GM23338 (cell line): ENCODE measurements around the gene CTXN3. TPM values are rescaled to one million over a fixed set of nuclear protein-coding genes. Genes with fewer than 3 reads are reported as not detected.

Experiments used
- ATAC-seq: fragments of 200-7000 bp; cut with Tn5 transposase; 3 replicates; pipeline ENCODE4 v1.9.1; 2020
- DNase-seq: peaks from one replicate; pipeline ENCODE4 v3.0.0-alpha.2; 2015; ENCODE audit warnings: low spot score
- H2AFZ ChIP-seq: fragments of 200-600 bp; sonication (generic); 2 replicates; pipeline ENCODE4 v1.8.0; 2016; ENCODE audit warnings: antibody characterized with exemption, mild to moderate bottlenecking, moderate library complexity
- H3F3A ChIP-seq: fragments of 200-600 bp; sonication (generic); replicated peaks from 2 replicates; pipeline ENCODE4 v1.8.0; 2017; ENCODE audit warnings: antibody characterized with exemption, mixed run types, low read depth
- H3K27ac ChIP-seq: fragments of 200-600 bp; sonication (generic); 2 replicates; pipeline ENCODE4 v1.6.1; 2016; ENCODE audit warnings: low read depth
- H3K27me3 ChIP-seq: fragments of 200-600 bp; sonication (generic); 2 replicates; pipeline ENCODE4 v1.8.0; 2016; ENCODE audit warnings: mild to moderate bottlenecking, mixed run types, moderate library complexity; ENCODE audit not compliant: insufficient read depth
- H3K36me3 ChIP-seq: fragments of 200-600 bp; sonication (generic); 2 replicates; pipeline ENCODE4 v1.8.0; 2016; ENCODE audit warnings: mild to moderate bottlenecking; ENCODE audit not compliant: insufficient read depth
- H3K4me1 ChIP-seq: fragments of 200-600 bp; sonication (generic); 2 replicates; pipeline ENCODE4 v1.8.0; 2016; ENCODE audit warnings: mild to moderate bottlenecking, moderate library complexity; ENCODE audit not compliant: insufficient read depth
- H3K4me2 ChIP-seq: fragments of 200-600 bp; sonication (generic); 2 replicates; pipeline ENCODE4 v1.7.1; 2017; ENCODE audit warnings: mixed run types
- H3K4me3 ChIP-seq: fragments of 200-600 bp; sonication (generic); 2 replicates; pipeline ENCODE4 v1.6.1; 2016; ENCODE audit warnings: mixed run types
- H3K79me2 ChIP-seq: fragments of 200-600 bp; sonication (generic); replicated peaks from 2 replicates; pipeline ENCODE4 v1.8.0; 2017; ENCODE audit warnings: mild to moderate bottlenecking; ENCODE audit not compliant: insufficient read depth
- H3K9me2 ChIP-seq: fragments of 200-600 bp; sonication (generic); 2 replicates; pipeline ENCODE4 v1.8.0; 2017; ENCODE audit not compliant: insufficient read depth
- H4K20me1 ChIP-seq: fragments of 200-600 bp; sonication (generic); replicated peaks from 2 replicates; pipeline ENCODE4 v1.8.0; 2017; ENCODE audit warnings: mild to moderate bottlenecking; ENCODE audit not compliant: insufficient read depth
- H3K27ac Mint-ChIP-seq: 2 replicates; pipeline ENCODE4 v1.8.0; 2020; ENCODE audit warnings: inconsistent platforms, mild to moderate bottlenecking, moderate library complexity, mixed read lengths
- H3K27me3 Mint-ChIP-seq: 3 replicates; pipeline ENCODE4 v1.8.0; 2022; ENCODE audit warnings: low read depth, mild to moderate bottlenecking, moderate library complexity, mixed read lengths, inconsistent platforms; ENCODE audit not compliant: insufficient read depth, poor library complexity
- H3K36me3 Mint-ChIP-seq: 3 replicates; pipeline ENCODE4 v1.8.0; 2021; ENCODE audit warnings: low read depth, mild to moderate bottlenecking, inconsistent platforms, moderate library complexity, mixed read lengths
- H3K4me1 Mint-ChIP-seq: 3 replicates; pipeline ENCODE4 v1.8.0; 2020; ENCODE audit warnings: mild to moderate bottlenecking, inconsistent platforms, mixed read lengths
- H3K4me3 Mint-ChIP-seq: 3 replicates; pipeline ENCODE4 v1.8.0; 2021; ENCODE audit warnings: moderate library complexity, mild to moderate bottlenecking, inconsistent platforms, mixed read lengths
- H3K9me3 Mint-ChIP-seq: 3 replicates; pipeline ENCODE4 v1.8.0; 2020; ENCODE audit warnings: moderate library complexity, mild to moderate bottlenecking, inconsistent platforms, mixed read lengths
- CREB1 ChIP-seq: fragments of 250-450 bp; sonication (Bioruptor Pico); IDR thresholded peaks from 2 replicates; pipeline ENCODE4 v1.5.0; 2020; ENCODE audit warnings: low read depth, mild to moderate bottlenecking, moderate library complexity
- CTCF ChIP-seq, 2 experiments: fragments of 200-600 bp in 1 of 2; sonication (generic) in 1 of 2; conservative IDR thresholded peaks; 2 replicates each; pipeline versions ENCODE4 v1.5.1 to v1.6.1; 2016 to 2017; ENCODE audit warnings: antibody characterized with exemption in 2 of 2, low read depth in 2 of 2, mild to moderate bottlenecking in 2 of 2, moderate library complexity in 1 of 2
- ETS1 ChIP-seq: IDR thresholded peaks from 2 replicates; pipeline ENCODE4 v1.6.1; 2016; ENCODE audit warnings: antibody characterized with exemption
- EZH2 ChIP-seq: fragments of 200-600 bp; sonication (generic); IDR thresholded peaks from one replicate; pipeline ENCODE4 v1.8.0; 2017; ENCODE audit warnings: antibody characterized with exemption, mild to moderate bottlenecking, low read depth; ENCODE audit not compliant: unreplicated experiment
- EZH2phosphoT487 ChIP-seq: fragments of 200-600 bp; sonication (generic); IDR thresholded peaks from one replicate; pipeline ENCODE4 v1.8.1; 2018; ENCODE audit warnings: antibody characterized with exemption; ENCODE audit not compliant: unreplicated experiment
- JUNB ChIP-seq: IDR thresholded peaks from one replicate; pipeline ENCODE4 v1.6.1; 2016; ENCODE audit warnings: antibody characterized with exemption; ENCODE audit not compliant: unreplicated experiment
- NANOG ChIP-seq: IDR thresholded peaks from 2 replicates; pipeline ENCODE4 v1.6.1; 2016; ENCODE audit warnings: antibody characterized with exemption, borderline replicate concordance
- POLR2AphosphoS5 ChIP-seq: IDR thresholded peaks from 2 replicates; pipeline ENCODE4 v1.6.1; 2016; ENCODE audit warnings: antibody characterized with exemption, low read depth
- REST ChIP-seq: IDR thresholded peaks from one replicate; pipeline ENCODE4 v1.6.1; 2018; ENCODE audit warnings: antibody characterized with exemption; ENCODE audit not compliant: unreplicated experiment
- STAT1 ChIP-seq: IDR thresholded peaks from one replicate; pipeline ENCODE4 v1.6.1; 2016; ENCODE audit warnings: antibody characterized with exemption; ENCODE audit not compliant: unreplicated experiment
- ZNF114 ChIP-seq: fragments of 250-450 bp; sonication (Bioruptor Pico); IDR thresholded peaks from 2 replicates; pipeline ENCODE4 v1.5.0; 2020; ENCODE audit warnings: mild to moderate bottlenecking, moderate library complexity
- ZNF331 ChIP-seq: fragments of 250-450 bp; sonication (Bioruptor Pico); IDR thresholded peaks from 2 replicates; pipeline ENCODE4 v1.5.0; 2020; ENCODE audit warnings: low read depth, mild to moderate bottlenecking, moderate library complexity
- ZNF462 ChIP-seq: fragments of 250-450 bp; sonication (Bioruptor Pico); IDR thresholded peaks from 2 replicates; pipeline ENCODE4 v1.5.0; 2020; ENCODE audit warnings: mild to moderate bottlenecking, moderate library complexity
- polyA plus RNA-seq: library from polyadenylated mRNA; unstranded; fragments of >200 nt; fragmentation: Nextera tagmentation; extraction: Ambion mirVana; gene quantifications from 2 replicates; pipeline ENCODE4 v1.2.1, GENCODE V29; 2016
- total RNA-seq: library from RNA; depleted of rRNA; stranded (reverse); fragments of >200 nt; shearing (Covaris generic); gene quantifications from 2 replicates; pipeline ENCODE4 v1.2.3, GENCODE V29; 2014

The CTXN3 gene
- total and polyA plus RNA-seq, 2 experiments from 2014 or later, result not detected

DNA sequence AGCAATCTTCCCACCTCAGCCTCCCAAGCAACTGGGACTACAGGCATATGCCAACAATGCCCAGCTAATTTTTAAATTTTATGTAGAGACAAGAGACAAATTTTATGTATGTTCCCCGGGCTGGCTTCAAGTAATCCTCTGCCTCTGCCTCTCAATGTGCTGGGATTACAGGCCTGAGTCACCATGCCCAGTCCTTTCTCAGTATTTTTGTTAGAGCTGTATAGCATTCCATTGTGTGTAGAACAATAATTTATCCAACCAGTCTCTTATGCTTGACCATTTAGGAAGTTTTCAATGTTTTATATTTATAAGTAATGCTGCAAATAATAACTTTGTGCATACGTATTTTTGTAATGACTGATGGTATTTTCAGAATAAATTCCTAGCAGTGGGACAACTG, 38.9 kb upstream of the CTXN3 start:
- H3K4me1 ChIP-seq, result no peaks in the 10 kb centered on the region
- no peaks in the 10 kb centered on the region for H3K36me3 Mint-ChIP-seq
- no peaks in the 10 kb centered on the region; the same call in 2 of the 3 replicates for H3K9me3 Mint-ChIP-seq
- H3K4me3 ChIP-seq, result no peak overlapping the region
- H3K4me2 ChIP-seq, result no peak overlapping the region
- no peak overlapping the region for H3K27ac ChIP-seq
- peaks cover 8% of the 10 kb centered on the region for H3K4me1 Mint-ChIP-seq
- H3K4me3 Mint-ChIP-seq, result no peak overlapping the region
- no peaks in the 10 kb centered on the region for H3K9me2 ChIP-seq
- no peak for DNase-seq
- no peak overlapping the region for H3K27ac Mint-ChIP-seq
- no peak for ATAC-seq
- no peaks in the 10 kb centered on the region for H4K20me1 ChIP-seq
- no peaks in the 10 kb centered on the region for H3K27me3 ChIP-seq
- TF ChIP-seq POLR2AphosphoS5 (no peak), NANOG (no peak), JUNB (no peak), ZNF462 (CRISPR knock-in tag) (no peak), CTCF (conservative IDR thresholded peaks at IDR 0.05; ENCODE audit: low read depth in 2 of 2) (no peak), CREB1 (CRISPR knock-in tag) (no peak), EZH2 (no peak), REST (no peak), ZNF331 (CRISPR knock-in tag) (no peak), STAT1 (no peak), ETS1 (no peak), EZH2phosphoT487 (no peak), ZNF114 (CRISPR knock-in tag) (no peak)
- H3K36me3 ChIP-seq, result no peaks in the 10 kb centered on the region
- H3F3A ChIP-seq, result no peaks in the 10 kb centered on the region
- H2AFZ ChIP-seq, result no peak overlapping the region
- H3K79me2 ChIP-seq, result no peaks in the 10 kb centered on the region
- no peaks in the 10 kb centered on the region for H3K27me3 Mint-ChIP-seq
